H1 (cell line): Measurements from ENCODE around the gene ENAH.

Experiments
- CHD2 ChIP-seq: IDR thresholded peaks from 2 replicates; pipeline ENCODE4 v1.6.1; 2012; ENCODE audit warnings: low read length, improper control_type of control experiment
- CTCF ChIP-seq, 3 experiments: IDR thresholded peaks; 1 replicate in 2 of 3; 2 replicates in 1 of 3; pipeline versions ENCODE4 v1.5.1 to v1.6.1; 2011; ENCODE audit warnings: low read length in 3 of 3, mild to moderate bottlenecking in 3 of 3, inconsistent platforms in 2 of 3, low read depth in 1 of 3, moderate library complexity in 1 of 3; ENCODE audit not compliant: insufficient read depth in 1 of 3; ENCODE audit errors: control extremely low read depth in 1 of 3
- EP300 ChIP-seq, 2 experiments: IDR thresholded peaks; 1 replicate in 1 of 2; 2 replicates in 1 of 2; pipeline ENCODE4 v1.6.1; 2011 to 2012; ENCODE audit warnings: low read depth in 2 of 2, low read length in 2 of 2, mild to moderate bottlenecking in 2 of 2, borderline replicate concordance in 1 of 2, inconsistent platforms in 1 of 2, moderate library complexity in 1 of 2
- EZH2 ChIP-seq: fragments of 200-600 bp; sonication (generic); IDR thresholded peaks from 2 replicates; pipeline ENCODE4 v1.7.1; 2012; ENCODE audit warnings: low read depth, mild to moderate bottlenecking, moderate library complexity, low read length, inconsistent platforms; ENCODE audit not compliant: severe bottlenecking
- KDM5A ChIP-seq: fragments of 200-600 bp; IDR thresholded peaks from 2 replicates; pipeline ENCODE4 v1.7.1; 2012; ENCODE audit warnings: mild to moderate bottlenecking, low read length, inconsistent platforms, mixed read lengths
- MAFK ChIP-seq: IDR thresholded peaks from 2 replicates; pipeline ENCODE4 v1.6.1; 2012; ENCODE audit warnings: low read depth, mild to moderate bottlenecking, improper control_type of control experiment, low read length
- NRF1 ChIP-seq: IDR thresholded peaks from 2 replicates; pipeline ENCODE4 v1.6.1; 2011; ENCODE audit warnings: mild to moderate bottlenecking, low read depth, low read length, improper control_type of control experiment
- POLR2A ChIP-seq, 2 experiments: IDR thresholded peaks; 1 replicate in 1 of 2; 2 replicates in 1 of 2; pipeline ENCODE4 v1.6.1; 2011; ENCODE audit warnings: low read depth in 2 of 2, low read length in 2 of 2, mild to moderate bottlenecking in 2 of 2; ENCODE audit errors: control extremely low read depth in 1 of 2
- TCF12 ChIP-seq: IDR thresholded peaks from 2 replicates; pipeline ENCODE4 v1.6.1; 2011; ENCODE audit warnings: low read depth, mild to moderate bottlenecking, low read length
- YY1 ChIP-seq: IDR thresholded peaks from 2 replicates; pipeline ENCODE4 v1.6.1; 2011; ENCODE audit warnings: low read depth, mild to moderate bottlenecking, low read length
- ZNF274 ChIP-seq: IDR thresholded peaks from 2 replicates; pipeline ENCODE4 v1.7.0; 2012; ENCODE audit warnings: low read length, borderline replicate concordance; ENCODE audit errors: extremely low read depth
- TF ChIP-seq, protein P1 (sequence below): IDR thresholded peaks from 2 replicates; pipeline ENCODE4 v1.6.1; 2011; ENCODE audit warnings: low read length, improper control_type of control experiment

DNA sequence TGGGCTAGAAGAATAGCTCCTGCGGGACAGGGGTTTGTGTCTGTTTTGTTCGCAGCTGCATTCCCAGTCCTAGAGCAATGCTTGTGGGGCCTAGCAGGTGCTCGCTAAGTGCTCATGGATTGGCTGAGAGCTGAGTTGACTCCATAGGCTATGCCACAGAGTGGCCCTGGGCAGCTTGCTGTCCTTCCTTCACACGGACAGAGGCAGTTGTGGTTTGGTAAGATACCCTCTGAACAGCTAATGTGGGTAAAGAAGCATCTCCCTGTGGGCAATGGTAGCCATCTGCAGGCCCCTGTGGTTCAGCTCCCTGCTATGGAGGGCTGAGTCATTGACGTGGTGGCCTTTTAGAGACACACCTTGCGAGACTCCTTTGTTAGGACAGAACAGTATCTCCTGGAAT, 201.6 kb downstream of the ENAH start:
- TF ChIP-seq EZH2 (no peak), POLR2A (IDR thresholded peaks at IDR 0.05; ENCODE audit: control extremely low read depth in 1 of 2, low read depth in 2 of 2, low read length in 2 of 2) (no peak), NRF1 (no peak), KDM5A (no peak), YY1 (no peak), CTCF (IDR thresholded peaks at IDR 0.05; ENCODE audit: control extremely low read depth in 1 of 3, insufficient read depth in 1 of 3, low read depth in 1 of 3, low read length in 3 of 3) (no peak), TCF12 (no peak), ZNF274 (no peak), CHD2 (no peak), EP300 (IDR thresholded peaks at IDR 0.05; ENCODE audit: borderline replicate concordance in 1 of 2, low read depth in 2 of 2, low read length in 2 of 2) (no peak), MAFK (no peak)
- TF ChIP-seq, protein P1, sequence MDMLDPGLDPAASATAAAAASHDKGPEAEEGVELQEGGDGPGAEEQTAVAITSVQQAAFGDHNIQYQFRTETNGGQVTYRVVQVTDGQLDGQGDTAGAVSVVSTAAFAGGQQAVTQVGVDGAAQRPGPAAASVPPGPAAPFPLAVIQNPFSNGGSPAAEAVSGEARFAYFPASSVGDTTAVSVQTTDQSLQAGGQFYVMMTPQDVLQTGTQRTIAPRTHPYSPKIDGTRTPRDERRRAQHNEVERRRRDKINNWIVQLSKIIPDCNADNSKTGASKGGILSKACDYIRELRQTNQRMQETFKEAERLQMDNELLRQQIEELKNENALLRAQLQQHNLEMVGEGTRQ = no peak
